ENCODE measurements around the gene ELFN2. TPM values are rescaled to one million over a fixed set of nuclear protein-coding genes. Genes with fewer than 3 reads are reported as not detected.

ELFN2 gene
- total RNA-seq, 4 donors from 2014 or later, result under 0.01 to 0.19 (median 0.16) TPM; not detected in 1

DNA sequence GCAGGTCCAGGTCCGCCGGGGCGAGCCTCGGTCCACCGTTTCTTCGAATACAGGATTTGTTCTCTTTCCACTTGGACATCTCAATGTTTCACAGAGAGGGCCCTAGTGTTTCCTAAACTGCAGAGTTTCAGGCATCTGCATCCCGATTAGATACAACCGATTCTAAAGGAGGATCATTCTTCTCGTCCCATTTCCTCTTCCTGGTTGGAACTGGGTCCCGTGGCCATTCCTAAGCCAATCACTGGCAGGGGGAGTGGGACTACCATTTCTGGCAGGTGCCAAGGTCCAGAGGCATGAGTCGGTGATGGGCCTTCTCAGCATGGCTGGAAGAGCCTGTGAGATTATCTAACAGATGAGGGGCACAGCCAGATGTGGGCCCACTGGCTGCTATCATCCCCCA, 68.9 kb downstream of the ELFN2 start:
- TF ChIP-seq CTCF (IDR thresholded peaks at IDR 0.05), result no peak
- no peak for TF ChIP-seq POLR2A (IDR thresholded peaks at IDR 0.05)
- TF ChIP-seq POLR2AphosphoS5 (IDR thresholded peaks at IDR 0.05), result no peak
- no peak for TF ChIP-seq EP300 (IDR thresholded peaks at IDR 0.05)
- H3K4me3 ChIP-seq, result no peak overlapping the region
- no peak overlapping the region for H3K27ac ChIP-seq
- H3K27me3 ChIP-seq, result peaks cover 61% of the 10 kb centered on the region
- WGBS, 2 donors (ENCODE audit: low coverage in 1 of 2), result 89% methylated on average over 10 of the region's 11 CpGs; no CpG with 5 or more reads in 1 of the 2 donors
- peaks cover 0 to 7% (median 0%) of the 10 kb centered on the region in 3 donors for H3K9me3 ChIP-seq
- no peak for ATAC-seq
- H3K36me3 ChIP-seq, result no peaks in the 10 kb centered on the region
- H3K4me1 ChIP-seq, result no peaks in the 10 kb centered on the region

GRCh38 chr22:37357446-37358075, 69.7 kb downstream of the ELFN2 start:
- Histone ChIP-seq H3K27ac (no peak overlapping the region), H3K4me3 (no peak overlapping the region), H3K36me3 (no peaks in the 10 kb centered on the region), H3K4me1 (no peaks in the 10 kb centered on the region), H3K27me3 (peaks cover 68% of the 10 kb centered on the region), H3K9me3 (peaks cover 0 to 7% (median 0%) of the 10 kb centered on the region in 3 donors)
- WGBS, 2 donors (ENCODE audit: low coverage in 1 of 2), result 60 to 73% methylated on average over 2 to 9 of the region's 10 CpGs
- ATAC-seq, result no peak
- TF ChIP-seq EP300 (IDR thresholded peaks at IDR 0.05) (no peak), POLR2AphosphoS5 (IDR thresholded peaks at IDR 0.05) (no peak), POLR2A (IDR thresholded peaks at IDR 0.05) (no peak), CTCF (IDR thresholded peaks at IDR 0.05) (no peak)

DNA sequence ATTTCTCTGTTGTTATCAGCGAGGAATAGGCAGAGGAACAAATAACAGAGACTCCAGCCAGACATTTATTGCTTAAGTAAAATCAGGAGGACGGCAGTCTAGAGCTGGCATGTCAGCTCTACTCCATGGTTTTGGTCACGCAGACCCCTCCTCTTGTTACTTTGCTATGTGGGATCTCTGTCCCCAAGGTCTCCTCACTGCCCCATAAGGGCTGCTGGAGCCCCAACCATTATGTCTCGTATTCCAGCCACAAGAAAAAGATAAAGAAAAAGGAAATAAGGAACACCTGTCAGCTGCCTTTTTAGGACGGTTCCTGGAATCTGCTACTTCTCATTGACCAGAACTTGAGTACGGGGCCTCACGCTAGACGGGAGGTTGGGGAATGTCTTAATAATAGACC, 70.4 kb downstream of the ELFN2 start:
- WGBS, 2 donors (ENCODE audit: low coverage in 1 of 2), result 65 to 68% methylated on average over 8 of the region's 8 CpGs
- peaks cover 75% of the 10 kb centered on the region for H3K27me3 ChIP-seq
- H3K36me3 ChIP-seq, result no peaks in the 10 kb centered on the region

DNA sequence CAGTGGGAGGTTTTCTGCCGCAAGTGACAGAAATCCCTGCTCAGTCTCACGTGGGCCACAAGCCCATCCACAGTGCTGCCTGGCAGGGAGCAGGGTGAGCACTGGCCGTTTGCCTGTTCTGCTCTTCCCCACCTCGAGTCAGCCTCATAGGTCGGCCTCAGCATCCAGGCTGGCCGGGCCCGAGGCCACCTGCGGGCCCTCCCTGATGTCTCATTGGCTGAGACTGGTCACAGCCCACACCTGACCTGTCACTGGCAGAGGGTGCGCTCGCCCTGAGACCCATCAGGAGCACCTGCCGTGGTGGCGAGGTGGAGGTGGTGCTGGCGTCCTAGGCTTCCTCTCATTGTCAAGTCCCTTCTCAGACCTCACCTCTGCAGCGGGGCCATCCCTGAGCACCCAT, 72.1 kb downstream of the ELFN2 start:
- Histone ChIP-seq H3K27ac (no peak overlapping the region), H3K27me3 (peaks cover 82% of the 10 kb centered on the region), H3K4me1 (no peaks in the 10 kb centered on the region), H3K9me3 (peaks cover 0 to 7% (median 0%) of the 10 kb centered on the region in 3 donors), H3K36me3 (no peaks in the 10 kb centered on the region), H3K4me3 (no peak overlapping the region)
- TF ChIP-seq POLR2AphosphoS5 (IDR thresholded peaks at IDR 0.05) (no peak), CTCF (IDR thresholded peaks at IDR 0.05) (no peak), POLR2A (IDR thresholded peaks at IDR 0.05) (no peak), EP300 (IDR thresholded peaks at IDR 0.05) (no peak)
- WGBS, 2 donors (ENCODE audit: low coverage in 1 of 2), result 89% methylated on average over 1 of the region's 14 CpGs; no CpG with 5 or more reads in 1 of the 2 donors
- no peak for ATAC-seq

More for the DNA sequence above, 70.4 kb downstream of the ELFN2 start:
- ATAC-seq, result no peak
- Histone ChIP-seq H3K27ac (no peak overlapping the region), H3K4me1 (no peaks in the 10 kb centered on the region), H3K4me3 (no peak overlapping the region), H3K9me3 (peaks cover 0 to 7% (median 0%) of the 10 kb centered on the region in 3 donors)
- TF ChIP-seq POLR2A (IDR thresholded peaks at IDR 0.05) (no peak), POLR2AphosphoS5 (IDR thresholded peaks at IDR 0.05) (no peak)

DNA sequence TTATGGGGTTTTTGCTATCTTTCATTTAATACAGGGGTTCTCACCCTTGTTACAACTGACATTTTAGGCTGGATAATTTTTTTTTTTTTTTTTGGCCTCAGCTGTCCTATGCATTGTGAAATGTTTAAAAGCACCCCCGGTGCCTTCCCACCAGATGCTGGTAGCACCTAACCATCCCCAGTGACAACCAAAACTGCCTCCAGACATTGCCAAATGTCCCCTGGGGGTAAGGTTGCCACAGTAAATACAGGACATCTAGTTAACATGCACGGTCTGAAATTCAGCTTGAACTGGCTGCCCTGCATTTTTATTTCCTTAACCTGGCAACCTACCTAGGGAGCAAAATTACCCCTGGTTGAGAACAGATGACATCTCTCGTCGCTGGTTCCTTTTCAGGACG, 72.6 kb downstream of the ELFN2 start:
- TF ChIP-seq CTCF (IDR thresholded peaks at IDR 0.05) (no peak), EP300 (IDR thresholded peaks at IDR 0.05) (no peak), POLR2AphosphoS5 (IDR thresholded peaks at IDR 0.05) (no peak), POLR2A (IDR thresholded peaks at IDR 0.05) (no peak)

More for the DNA sequence above, 72.6 kb downstream of the ELFN2 start:
- H3K27me3 ChIP-seq, result peaks cover 82% of the 10 kb centered on the region
- H3K36me3 ChIP-seq, result no peaks in the 10 kb centered on the region
- H3K27ac ChIP-seq, result no peak overlapping the region
- ATAC-seq, result no peak
- H3K4me3 ChIP-seq, result no peak overlapping the region
- H3K4me1 ChIP-seq, result no peaks in the 10 kb centered on the region
- 64 to 75% methylated on average over 1 to 2 of the region's 5 CpGs for WGBS, 2 donors (ENCODE audit: low coverage in 1 of 2)
- H3K9me3 ChIP-seq, result peaks cover 0 to 7% (median 0%) of the 10 kb centered on the region in 3 donors
